Measurements from ENCODE around the gene EVA1A.

The EVA1A gene

GRCh38 chr2:75476761-75477160 lies 84.0 kb downstream of the EVA1A start:
- POLR2A ChIA-PET, result no interaction called here
- H3K4me1 ChIP-seq (ENCODE audit: control insufficient read depth, insufficient read depth, low read length), result 0 out of 2 replicates have a peak, but pooled peaks cover 2% of the 10 kb centered on the region
- H3K9me3 ChIP-seq (ENCODE audit: control insufficient read depth, insufficient read depth, low read depth, low read length), result no peaks in the 10 kb centered on the region
- no peak overlapping the region for H3K4me3 ChIP-seq (ENCODE audit: low read depth, low read length)
- CTCF ChIA-PET, result interaction anchor here (0.5 to 2.4 kb wide), 3 partner anchors 10 to 126 kb away, joined by 3 to 21 read pairs (median 5); no protein-coding TSS in a partner anchor
- TF ChIP-seq ZNF664 (tag by site-specific recombination; IDR thresholded peaks at IDR 0.05), result no peak
- TF ChIP-seq ZNF692 (tag by site-specific recombination; IDR thresholded peaks at IDR 0.05), result no peak
- TF ChIP-seq FEZF1 (tag by site-specific recombination; IDR thresholded peaks at IDR 0.05), result peak; percentile 62
- TF ChIP-seq ZNF510 (tag by site-specific recombination; IDR thresholded peaks at IDR 0.05; ENCODE audit: insufficient replicate concordance), result no peak
- no peak for TF ChIP-seq ZNF391 (tag by site-specific recombination; IDR thresholded peaks at IDR 0.05; ENCODE audit: borderline replicate concordance, low read depth)
- no peaks in the 10 kb centered on the region for H3K36me3 ChIP-seq (ENCODE audit: control insufficient read depth in 2 of 2, insufficient read depth in 1 of 2, low read length in 2 of 2)
- H3K27ac ChIP-seq (ENCODE audit: extremely low read depth, low read depth, low read length), result no peak overlapping the region

- ChIA-PET POLR2A (no interaction called here), CTCF (no interaction called here)
Observed at GRCh38 chr2:75475976-75476375, 84.8 kb downstream of the EVA1A start.

More at GRCh38 chr2:75475976-75476375, 84.8 kb downstream of the EVA1A start:
- Histone ChIP-seq H3K36me3 (ENCODE audit: control insufficient read depth in 2 of 2, insufficient read depth in 1 of 2, low read length in 2 of 2) (no peaks in the 10 kb centered on the region), H3K9me3 (ENCODE audit: control insufficient read depth, insufficient read depth, low read depth, low read length) (no peaks in the 10 kb centered on the region), H3K27ac (ENCODE audit: extremely low read depth, low read depth, low read length) (no peak overlapping the region), H3K4me3 (ENCODE audit: low read depth, low read length) (no peak overlapping the region), H3K4me1 (ENCODE audit: control insufficient read depth, insufficient read depth, low read length) (0 out of 2 replicates have a peak, but pooled peaks cover 2% of the 10 kb centered on the region)
- TF ChIP-seq ZNF404 (tag by site-specific recombination; IDR thresholded peaks at IDR 0.05) (no peak), WT1 (tag by site-specific recombination; IDR thresholded peaks at IDR 0.05) (no peak), ZBTB20 (tag by site-specific recombination; IDR thresholded peaks at IDR 0.05) (no peak), KLF7 (tag by site-specific recombination; IDR thresholded peaks at IDR 0.05; ENCODE audit: borderline replicate concordance) (no peak), ZNF558 (tag by site-specific recombination; IDR thresholded peaks at IDR 0.05) (no peak), ZNF791 (tag by site-specific recombination; IDR thresholded peaks at IDR 0.05) (no peak), ZNF513 (tag by site-specific recombination; IDR thresholded peaks at IDR 0.05) (no peak), KLF8 (tag by site-specific recombination; IDR thresholded peaks at IDR 0.05) (no peak), KLF16 (tag by site-specific recombination; IDR thresholded peaks at IDR 0.05) (no peak), HIC1 (tag by site-specific recombination; IDR thresholded peaks at IDR 0.05) (no peak), ZNF266 (tag by site-specific recombination; IDR thresholded peaks at IDR 0.05; ENCODE audit: low read depth) (no peak), REST (tag by site-specific recombination; IDR thresholded peaks at IDR 0.05) (no peak), ATF2 (tag by site-specific recombination; IDR thresholded peaks at IDR 0.05; ENCODE audit: low read depth) (no peak), ZNF112 (tag by site-specific recombination; IDR thresholded peaks at IDR 0.05) (no peak), ZNF16 (tag by site-specific recombination; IDR thresholded peaks at IDR 0.05; ENCODE audit: low read depth) (no peak), OVOL3 (tag by site-specific recombination; IDR thresholded peaks at IDR 0.05) (no peak)
